Measurements from ENCODE around the gene CPNE8.

The CPNE8 gene

DNA sequence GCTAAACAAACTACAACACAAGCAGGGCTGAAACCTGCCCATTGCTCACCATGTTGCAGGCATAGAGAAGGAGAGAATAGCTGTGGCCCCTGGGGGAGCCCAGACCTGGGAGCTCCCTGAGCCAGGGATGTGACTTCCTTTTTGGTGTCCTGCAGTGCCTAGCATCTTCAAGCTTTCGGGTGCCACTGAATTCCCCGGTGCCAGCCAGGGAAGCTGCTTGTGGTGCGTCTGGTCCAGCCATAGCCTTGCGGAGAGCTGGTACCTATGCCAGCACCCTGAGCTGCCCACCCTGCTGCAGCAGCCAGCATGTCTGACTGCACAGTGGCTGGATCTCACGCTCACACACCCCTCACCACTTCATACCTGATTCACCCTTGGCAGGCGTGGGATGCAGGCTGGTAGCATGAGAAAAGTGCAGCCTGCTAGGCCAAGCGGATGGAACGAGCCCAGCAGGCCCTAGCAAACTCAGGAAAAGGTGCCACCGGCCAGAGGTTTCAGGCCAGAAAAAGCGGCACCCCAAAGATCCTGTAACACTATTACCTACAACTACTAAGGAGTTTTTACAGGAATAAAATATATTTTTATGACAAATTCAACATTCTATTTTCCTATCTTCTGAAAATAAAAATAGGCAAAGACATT, 183.7 kb downstream of the CPNE8 start:
- no peak for DNase-seq
- peaks cover 8% of the 10 kb centered on the region for H3K4me1 ChIP-seq (ENCODE audit: low read length)
- no peak overlapping the region for H2AFZ ChIP-seq (ENCODE audit: low read length)
- no peaks in the 10 kb centered on the region for H3K79me2 ChIP-seq (ENCODE audit: low read length)
- H3K9me2 ChIP-seq (replicated peaks; ENCODE audit: insufficient read depth, low read length): no peaks in the 10 kb centered on the region; the same call in 1 of the 2 replicates
- H3K9me3 ChIP-seq (replicated peaks; ENCODE audit: insufficient read depth, low read length): no peaks in the 10 kb centered on the region
- H3K27me3 ChIP-seq (replicated peaks; ENCODE audit: insufficient read depth, low read length): no peaks in the 10 kb centered on the region
- H3K4me2 ChIP-seq (ENCODE audit: low read depth, low read length): no peak overlapping the region
- no peak overlapping the region for H3K9ac ChIP-seq (ENCODE audit: low read length)
- H3K27ac ChIP-seq (ENCODE audit: low read length): no peak overlapping the region
- H3K36me3 ChIP-seq (replicated peaks; ENCODE audit: insufficient read depth, low read length): no peaks in the 10 kb centered on the region
- TF ChIP-seq EZH2phosphoT487 (IDR thresholded peaks at IDR 0.05; ENCODE audit: low read length) (no peak), EZH2 (optimal IDR thresholded peaks at IDR 0.05; ENCODE audit: low read depth, low read length) (no peak)
- TF ChIP-seq, protein P1, sequence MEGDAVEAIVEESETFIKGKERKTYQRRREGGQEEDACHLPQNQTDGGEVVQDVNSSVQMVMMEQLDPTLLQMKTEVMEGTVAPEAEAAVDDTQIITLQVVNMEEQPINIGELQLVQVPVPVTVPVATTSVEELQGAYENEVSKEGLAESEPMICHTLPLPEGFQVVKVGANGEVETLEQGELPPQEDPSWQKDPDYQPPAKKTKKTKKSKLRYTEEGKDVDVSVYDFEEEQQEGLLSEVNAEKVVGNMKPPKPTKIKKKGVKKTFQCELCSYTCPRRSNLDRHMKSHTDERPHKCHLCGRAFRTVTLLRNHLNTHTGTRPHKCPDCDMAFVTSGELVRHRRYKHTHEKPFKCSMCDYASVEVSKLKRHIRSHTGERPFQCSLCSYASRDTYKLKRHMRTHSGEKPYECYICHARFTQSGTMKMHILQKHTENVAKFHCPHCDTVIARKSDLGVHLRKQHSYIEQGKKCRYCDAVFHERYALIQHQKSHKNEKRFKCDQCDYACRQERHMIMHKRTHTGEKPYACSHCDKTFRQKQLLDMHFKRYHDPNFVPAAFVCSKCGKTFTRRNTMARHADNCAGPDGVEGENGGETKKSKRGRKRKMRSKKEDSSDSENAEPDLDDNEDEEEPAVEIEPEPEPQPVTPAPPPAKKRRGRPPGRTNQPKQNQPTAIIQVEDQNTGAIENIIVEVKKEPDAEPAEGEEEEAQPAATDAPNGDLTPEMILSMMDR (IDR thresholded peaks at IDR 0.05; ENCODE audit: low read length): no peak
- H3K4me3 ChIP-seq (ENCODE audit: low read length): no peak overlapping the region
- no peaks in the 10 kb centered on the region for H3F3A ChIP-seq (ENCODE audit: insufficient read depth, low read length)
- no peaks in the 10 kb centered on the region for H4K20me1 ChIP-seq (ENCODE audit: insufficient read depth, low read length)

GRCh38 chr12:38720661-38721060, 184.7 kb downstream of the CPNE8 start:
- no peaks in the 10 kb centered on the region for H3K27me3 ChIP-seq (replicated peaks; ENCODE audit: insufficient read depth, low read length)
- no peaks in the 10 kb centered on the region for H3K79me2 ChIP-seq (ENCODE audit: low read length)
- H3K4me1 ChIP-seq (ENCODE audit: low read length): peaks cover 8% of the 10 kb centered on the region
- no peaks in the 10 kb centered on the region for H3K9me3 ChIP-seq (replicated peaks; ENCODE audit: insufficient read depth, low read length)
- no peak for DNase-seq
- H3K4me3 ChIP-seq (ENCODE audit: low read length): no peak overlapping the region
- no peaks in the 10 kb centered on the region for H3K36me3 ChIP-seq (replicated peaks; ENCODE audit: insufficient read depth, low read length)
- H4K20me1 ChIP-seq (ENCODE audit: insufficient read depth, low read length): no peaks in the 10 kb centered on the region
- no peaks in the 10 kb centered on the region for H3F3A ChIP-seq (ENCODE audit: insufficient read depth, low read length)
- H3K9me2 ChIP-seq (replicated peaks; ENCODE audit: insufficient read depth, low read length): no peaks in the 10 kb centered on the region; the same call in 1 of the 2 replicates
- no peak overlapping the region for H3K4me2 ChIP-seq (ENCODE audit: low read depth, low read length)
- TF ChIP-seq EZH2 (optimal IDR thresholded peaks at IDR 0.05; ENCODE audit: low read depth, low read length) (no peak), EZH2phosphoT487 (IDR thresholded peaks at IDR 0.05; ENCODE audit: low read length) (no peak)
- TF ChIP-seq, protein P1 (IDR thresholded peaks at IDR 0.05; ENCODE audit: low read length): no peak
- H3K27ac ChIP-seq (ENCODE audit: low read length): no peak overlapping the region
- H3K9ac ChIP-seq (ENCODE audit: low read length): no peak overlapping the region
- no peak overlapping the region for H2AFZ ChIP-seq (ENCODE audit: low read length)

DNA sequence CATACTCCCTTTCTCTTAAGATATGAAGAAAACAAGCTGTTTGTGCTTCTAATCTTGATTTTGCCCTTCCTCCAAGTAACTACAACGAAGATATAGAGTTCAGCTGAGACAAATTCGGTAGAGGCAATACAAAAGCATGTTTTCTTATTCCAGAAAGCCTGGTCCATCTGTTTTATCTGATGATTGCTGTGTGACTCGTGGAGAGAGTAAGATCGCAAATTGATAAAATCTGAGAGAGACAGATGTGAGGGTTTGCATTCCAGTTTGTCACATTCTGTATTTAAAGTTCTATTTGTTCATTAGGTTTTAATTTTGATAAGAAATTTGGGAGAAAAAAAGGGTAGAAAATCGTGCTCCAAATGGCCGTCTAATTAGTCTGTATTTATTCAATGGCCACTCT, 192.1 kb downstream of the CPNE8 start:
- Histone ChIP-seq H3K9me3 (replicated peaks; ENCODE audit: insufficient read depth, low read length) (no peaks in the 10 kb centered on the region), H3K9me2 (replicated peaks; ENCODE audit: insufficient read depth, low read length) (no peaks in the 10 kb centered on the region), H3K4me3 (ENCODE audit: low read length) (no peak overlapping the region), H3K27me3 (replicated peaks; ENCODE audit: insufficient read depth, low read length) (no peaks in the 10 kb centered on the region), H3K4me1 (ENCODE audit: low read length) (peaks cover 5% of the 10 kb centered on the region), H3K9ac (ENCODE audit: low read length) (no peak overlapping the region), H3F3A (ENCODE audit: insufficient read depth, low read length) (no peaks in the 10 kb centered on the region), H2AFZ (ENCODE audit: low read length) (no peak overlapping the region), H3K27ac (ENCODE audit: low read length) (no peak overlapping the region), H4K20me1 (ENCODE audit: insufficient read depth, low read length) (no peaks in the 10 kb centered on the region), H3K36me3 (replicated peaks; ENCODE audit: insufficient read depth, low read length) (no peaks in the 10 kb centered on the region), H3K4me2 (ENCODE audit: low read depth, low read length) (no peak overlapping the region), H3K79me2 (ENCODE audit: low read length) (no peaks in the 10 kb centered on the region)
- TF ChIP-seq EZH2phosphoT487 (IDR thresholded peaks at IDR 0.05; ENCODE audit: low read length): no peak
- TF ChIP-seq EZH2 (optimal IDR thresholded peaks at IDR 0.05; ENCODE audit: low read depth, low read length): no peak
- TF ChIP-seq, protein P1 (IDR thresholded peaks at IDR 0.05; ENCODE audit: low read length): no peak
- DNase-seq: no peak
